GM12874 (cell line): Measurements from ENCODE around the gene ALG8.

Experiments
- CTCF ChIP-seq: IDR thresholded peaks from 2 replicates; pipeline ENCODE4 v1.5.1; 2011; ENCODE audit warnings: low read depth, mild to moderate bottlenecking, control low read depth, low read length, moderate library complexity; ENCODE audit not compliant: insufficient read depth

Gene ALG8

GRCh38 chr11:78164471-78164870 is 25.0 kb upstream of the ALG8 start:
- no peak for TF ChIP-seq CTCF

- TF ChIP-seq CTCF, result no peak
Measured at GRCh38 chr11:78163828-78164227, 24.4 kb upstream of the ALG8 start.

GRCh38 chr11:78161962-78162371 is 22.5 kb upstream of the ALG8 start:
- no peak for TF ChIP-seq CTCF

GRCh38 chr11:78161346-78161745 is 21.9 kb upstream of the ALG8 start:
- no peak for TF ChIP-seq CTCF

GRCh38 chr11:78160557-78160956 is 21.1 kb upstream of the ALG8 start:
- TF ChIP-seq CTCF, result no peak

- TF ChIP-seq CTCF, result no peak
Measured at GRCh38 chr11:78158987-78159652, 19.7 kb upstream of the ALG8 start.

- no peak for TF ChIP-seq CTCF
Measured at GRCh38 chr11:78156127-78156844, 16.9 kb upstream of the ALG8 start.
